ENCODE measurements around the gene TMEM231. TPM values are rescaled to one million over a fixed set of nuclear protein-coding genes. Genes with fewer than 3 reads are reported as not detected.
"Not testable (repeated sequence)": the region's sequence is repeated elsewhere in the genome, so short reads cannot be mapped to it uniquely, and the experiment has no call there.

TMEM231 gene
- total and polyA plus RNA-seq, 5 donors = 3.8 to 7.8 (median 6.4) TPM

DNA sequence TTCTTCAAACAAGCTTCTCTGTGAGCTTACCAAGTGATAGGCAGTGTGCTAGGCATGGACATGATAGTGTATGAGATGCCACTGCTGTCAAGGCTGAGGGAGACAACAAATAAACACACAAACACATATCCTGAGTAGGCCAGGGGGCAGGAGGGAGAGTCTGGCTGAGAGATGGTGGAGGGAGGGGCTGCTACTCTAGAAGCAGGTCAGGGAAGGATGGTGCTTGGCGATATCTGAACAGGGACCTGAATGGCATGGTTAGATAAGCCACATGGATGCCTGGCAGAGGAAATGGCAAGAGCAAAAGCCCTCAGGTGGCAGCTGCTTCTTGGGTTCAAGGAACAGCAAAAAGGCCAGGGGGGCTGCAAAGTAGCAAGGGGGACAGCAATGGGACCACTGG lies 52.3 kb downstream of the TMEM231 start:
- no peaks in the 10 kb centered on the region for H3K27me3 ChIP-seq (ENCODE audit: control insufficient read depth, insufficient read depth)
- peaks cover 2% of the 10 kb centered on the region for H3K4me1 ChIP-seq (ENCODE audit: control insufficient read depth, insufficient read depth, low read length)
- 80% methylated on average over 1 of the region's 1 CpG for WGBS
- no peaks in the 10 kb centered on the region for H3K9me3 ChIP-seq (ENCODE audit: control insufficient read depth, low read length)
- ATAC-seq = no peak
- intact Hi-C loops (cut with DNase I) = no loop called here
- no peak overlapping the region for H3K4me3 ChIP-seq (ENCODE audit: low read length)
- no peak overlapping the region for H3K27ac ChIP-seq (ENCODE audit: low read length)
- no peak for DNase-seq

- Histone ChIP-seq H3K4me1 (ENCODE audit: control insufficient read depth, insufficient read depth, low read length) (peaks cover 2% of the 10 kb centered on the region), H3K27ac (ENCODE audit: low read length) (no peak overlapping the region), H3K9me3 (ENCODE audit: control insufficient read depth, low read length) (no peaks in the 10 kb centered on the region), H3K27me3 (ENCODE audit: control insufficient read depth, insufficient read depth) (no peaks in the 10 kb centered on the region), H3K4me3 (ENCODE audit: low read length) (no peak overlapping the region)
- intact Hi-C loops (cut with DNase I) = no loop called here
- WGBS = 96% methylated on average over 4 of the region's 4 CpGs
- DNase-seq (no peak), ATAC-seq (no peak)
Measured at GRCh38 chr16:75502916-75503605, 53.0 kb downstream of the TMEM231 start.

- intact Hi-C loops (cut with DNase I); H3K4me3 ChIP-seq (ENCODE audit: low read length); H3K27ac ChIP-seq (ENCODE audit: low read length); H3K4me1 ChIP-seq (ENCODE audit: control insufficient read depth, insufficient read depth, low read length); H3K27me3 ChIP-seq (ENCODE audit: control insufficient read depth, insufficient read depth); H3K9me3 ChIP-seq (ENCODE audit: control insufficient read depth, low read length): not testable (repeated sequence)
- WGBS = 39% methylated on average over 6 of the region's 6 CpGs
- DNase-seq = peak; percentile 41 to 76 (median 66)
- peak; percentile 61 to 75 for ATAC-seq
Measured at GRCh38 chr16:75501820-75502219, 54.2 kb downstream of the TMEM231 start.

DNA sequence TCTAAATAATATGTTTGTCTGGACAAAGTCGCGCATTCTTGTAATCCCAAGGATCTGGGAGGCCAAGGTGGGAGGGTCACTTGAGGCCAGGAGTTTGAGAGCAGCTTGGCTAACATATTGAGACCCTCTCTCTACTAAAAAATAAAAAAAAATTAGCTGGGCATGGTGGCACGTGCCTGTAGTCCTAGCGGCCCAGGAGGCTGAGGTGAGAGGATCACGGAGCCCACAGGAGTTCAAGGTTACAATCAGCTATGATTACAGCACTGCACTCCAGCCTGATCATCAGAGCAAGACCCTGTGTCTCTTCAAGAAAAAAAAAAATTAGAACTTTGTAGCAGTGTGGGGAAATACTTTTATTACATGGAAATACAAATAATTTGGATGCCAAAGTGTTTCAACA lies 54.7 kb downstream of the TMEM231 start:
- Histone ChIP-seq H3K9me3 (ENCODE audit: control insufficient read depth, low read length) (no peaks in the 10 kb centered on the region), H3K27ac (ENCODE audit: low read length) (no peak overlapping the region), H3K4me3 (ENCODE audit: low read length) (no peak overlapping the region), H3K4me1 (ENCODE audit: control insufficient read depth, insufficient read depth, low read length) (peaks cover 2% of the 10 kb centered on the region), H3K27me3 (ENCODE audit: control insufficient read depth, insufficient read depth) (no peaks in the 10 kb centered on the region)
- intact Hi-C loops (cut with DNase I) = no loop called here
- WGBS = 80% methylated on average over 5 of the region's 5 CpGs
- DNase-seq = no peak
- ATAC-seq = no peak

GRCh38 chr16:75498605-75499322 lies 57.3 kb downstream of the TMEM231 start:
- WGBS = 23% methylated on average over 10 of the region's 13 CpGs
- intact Hi-C loops (cut with DNase I); H3K27me3 ChIP-seq (ENCODE audit: control insufficient read depth, insufficient read depth); H3K9me3 ChIP-seq (ENCODE audit: control insufficient read depth, low read length); H3K4me3 ChIP-seq (ENCODE audit: low read length); H3K4me1 ChIP-seq (ENCODE audit: control insufficient read depth, insufficient read depth, low read length): not testable (repeated sequence)
- ATAC-seq (peak; percentile 74 to 79), DNase-seq (peak; percentile 57 to 91 (median 83))
- H3K27ac ChIP-seq (ENCODE audit: low read length) = peak overlapping the region; percentile 50

DNA sequence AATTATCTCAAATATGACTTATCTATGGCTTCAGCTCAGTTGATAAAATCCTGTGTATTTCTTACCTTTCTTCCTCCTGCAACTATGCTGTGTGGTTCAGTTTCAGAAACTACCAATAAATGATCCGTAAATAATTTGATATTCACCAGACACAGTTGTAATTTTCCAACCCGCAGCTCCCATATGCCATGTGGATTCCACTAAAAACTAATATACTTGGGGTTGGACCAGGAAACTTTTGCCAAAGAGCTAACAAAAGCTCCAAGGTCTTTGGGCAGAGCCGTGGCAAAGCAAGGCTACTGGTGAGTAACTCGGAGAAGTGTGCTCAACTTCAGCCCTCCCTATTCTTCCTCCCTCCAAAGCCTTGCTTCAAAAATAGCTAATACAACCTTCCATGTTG lies 58.5 kb downstream of the TMEM231 start:
- Histone ChIP-seq H3K27me3 (ENCODE audit: control insufficient read depth, insufficient read depth) (no peaks in the 10 kb centered on the region), H3K27ac (ENCODE audit: low read length) (no peak overlapping the region), H3K9me3 (ENCODE audit: control insufficient read depth, low read length) (no peaks in the 10 kb centered on the region), H3K4me3 (ENCODE audit: low read length) (no peak overlapping the region), H3K4me1 (ENCODE audit: control insufficient read depth, insufficient read depth, low read length) (peaks cover 2% of the 10 kb centered on the region)
- ATAC-seq = no peak
- DNase-seq = no peak
- intact Hi-C loops (cut with DNase I) = no loop called here
- 77% methylated on average over 4 of the region's 4 CpGs for WGBS

DNA sequence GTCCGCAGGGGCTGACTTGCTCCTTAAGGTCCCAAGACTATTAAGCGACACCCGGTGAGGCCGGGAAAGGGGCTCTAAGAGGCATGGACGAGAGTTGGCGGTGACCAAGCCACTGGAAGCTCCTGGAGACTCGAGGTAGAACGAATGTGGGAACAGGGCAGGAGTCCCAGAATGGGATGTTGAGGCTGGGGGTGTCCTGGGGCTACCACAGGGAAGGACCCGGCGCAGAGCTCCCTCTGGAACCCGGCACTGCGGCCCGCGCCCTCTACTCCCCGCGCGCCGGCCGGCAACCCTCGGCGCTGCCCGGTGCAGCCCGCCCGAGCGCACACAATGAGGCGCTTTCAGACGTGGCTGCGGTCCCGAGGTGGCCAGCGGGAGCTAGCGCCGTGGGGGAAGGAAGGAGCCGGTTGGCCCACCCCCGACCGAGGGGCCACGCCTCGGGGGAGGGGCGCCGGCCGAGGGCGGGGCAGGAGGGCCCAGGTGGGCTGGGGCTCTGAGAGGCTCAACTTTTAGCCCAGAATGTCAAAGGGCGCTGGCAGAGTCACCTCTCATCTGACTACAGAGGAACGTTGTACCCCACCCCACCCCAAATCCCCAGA lies 60.9 kb downstream of the TMEM231 start, which contains the start of gene CHST6:
TSS of gene CHST6 (minus strand) at position 366 of the 599 bp plus-strand sequence. CDS start 15,613 bp downstream, outside the sequence.
- H3K27ac ChIP-seq (ENCODE audit: low read length) = no peak within 1 kb of the TSS
- no peaks in the 10 kb centered on the region for H3K4me1 ChIP-seq (ENCODE audit: control insufficient read depth, insufficient read depth, low read length)
- H3K27me3 ChIP-seq (ENCODE audit: control insufficient read depth, insufficient read depth) = no peaks in the 10 kb centered on the region
- peak; percentile 82 to 90 for ATAC-seq
- WGBS = 2% methylated on average over 43 of the region's 43 CpGs
- intact Hi-C loops (cut with DNase I) = no loop called here
- DNase-seq = peak; percentile 73 to 85 (median 84)
- H3K4me3 ChIP-seq (ENCODE audit: low read length) = peak within 1 kb of the TSS; percentile 14
- H3K9me3 ChIP-seq (ENCODE audit: control insufficient read depth, low read length) = no peaks in the 10 kb centered on the region

DNA sequence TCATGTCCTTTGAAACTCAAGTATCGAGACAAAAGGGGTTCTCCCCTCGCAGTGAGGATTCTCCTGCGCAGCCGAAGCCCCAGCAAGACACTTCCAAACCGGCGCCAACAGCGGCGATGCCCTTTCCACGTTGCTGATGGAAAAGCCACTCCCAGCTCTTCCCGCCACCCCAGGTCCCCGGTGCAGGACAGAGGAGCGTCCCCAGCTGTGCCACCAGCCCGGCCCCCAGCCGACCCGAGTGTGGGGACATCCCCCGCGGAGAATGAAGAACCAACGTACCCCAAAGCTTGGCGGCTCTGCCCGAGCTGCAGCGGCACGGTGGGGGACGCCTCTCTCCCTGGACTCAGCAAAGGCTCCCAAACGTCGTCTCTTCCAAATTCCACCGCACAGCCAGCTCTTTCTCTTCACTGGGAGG lies 61.4 kb downstream of the TMEM231 start:
- ATAC-seq = peak in 1 of 2 donors; percentile 21
- WGBS = 2% methylated on average over 26 of the region's 26 CpGs
- Histone ChIP-seq H3K4me1 (ENCODE audit: control insufficient read depth, insufficient read depth, low read length) (no peaks in the 10 kb centered on the region), H3K27me3 (ENCODE audit: control insufficient read depth, insufficient read depth) (no peaks in the 10 kb centered on the region), H3K4me3 (ENCODE audit: low read length) (peak overlapping the region; percentile 14), H3K27ac (ENCODE audit: low read length) (no peak overlapping the region), H3K9me3 (ENCODE audit: control insufficient read depth, low read length) (no peaks in the 10 kb centered on the region)
- intact Hi-C loops (cut with DNase I) = no loop called here
- DNase-seq = peak in 1 of 3 donors; percentile 57

DNA sequence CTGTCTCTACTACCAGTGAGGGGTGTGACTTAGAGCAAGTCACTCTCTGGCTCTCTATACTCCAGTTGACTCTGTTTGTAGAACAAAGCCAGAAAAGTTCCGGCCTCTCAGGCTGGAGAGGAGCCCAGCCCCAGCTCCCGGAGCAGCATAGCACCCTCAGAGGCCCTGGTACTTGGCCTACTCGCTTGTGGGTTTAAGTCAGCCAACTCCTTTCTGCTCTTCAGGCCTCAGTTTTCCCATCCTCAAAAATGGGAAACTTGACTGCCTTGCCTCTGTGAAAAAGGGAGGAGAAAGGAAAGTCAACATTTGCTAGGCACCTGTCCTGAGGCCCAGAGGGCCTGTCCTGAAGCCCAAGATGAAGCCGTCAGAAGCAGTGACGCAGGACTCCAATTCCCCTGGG lies 61.9 kb downstream of the TMEM231 start:
- DNase-seq (no peak), ATAC-seq (no peak)
- H3K9me3 ChIP-seq (ENCODE audit: control insufficient read depth, low read length) = no peaks in the 10 kb centered on the region
- no peaks in the 10 kb centered on the region for H3K4me1 ChIP-seq (ENCODE audit: control insufficient read depth, insufficient read depth, low read length)
- H3K27ac ChIP-seq (ENCODE audit: low read length) = no peak overlapping the region
- H3K27me3 ChIP-seq (ENCODE audit: control insufficient read depth, insufficient read depth) = no peaks in the 10 kb centered on the region
- H3K4me3 ChIP-seq (ENCODE audit: low read length) = no peak overlapping the region
- intact Hi-C loops (cut with DNase I) = no loop called here
- WGBS = 53% methylated on average over 5 of the region's 5 CpGs

GRCh38 chr16:75491876-75492275 lies 64.2 kb downstream of the TMEM231 start:
- WGBS = 97% methylated on average over 1 of the region's 1 CpG
- H3K4me1 ChIP-seq (ENCODE audit: control insufficient read depth, insufficient read depth, low read length) = no peaks in the 10 kb centered on the region
- ATAC-seq (no peak), DNase-seq (no peak)
- H3K27ac ChIP-seq (ENCODE audit: low read length) = no peak overlapping the region
- H3K9me3 ChIP-seq (ENCODE audit: control insufficient read depth, low read length) = no peaks in the 10 kb centered on the region
- no peak overlapping the region for H3K4me3 ChIP-seq (ENCODE audit: low read length)
- H3K27me3 ChIP-seq (ENCODE audit: control insufficient read depth, insufficient read depth) = no peaks in the 10 kb centered on the region
- intact Hi-C loops (cut with DNase I) = no loop called here

- intact Hi-C loops (cut with DNase I) = loop anchor here in 2 of 4 donors (10.0 kb wide), 2 partner anchors 46 to 106 kb away; partner anchors contain the start of gene CHST5 (in 1 of the 2)
- 89% methylated on average over 2 of the region's 2 CpGs for WGBS
- ATAC-seq = no peak
- DNase-seq = no peak
- H3K9me3 ChIP-seq (ENCODE audit: control insufficient read depth, low read length) = no peaks in the 10 kb centered on the region
- H3K27me3 ChIP-seq (ENCODE audit: control insufficient read depth, insufficient read depth) = no peaks in the 10 kb centered on the region
- no peak overlapping the region for H3K27ac ChIP-seq (ENCODE audit: low read length)
- H3K4me1 ChIP-seq (ENCODE audit: control insufficient read depth, insufficient read depth, low read length) = no peaks in the 10 kb centered on the region
- no peak overlapping the region for H3K4me3 ChIP-seq (ENCODE audit: low read length)
Measured at GRCh38 chr16:75488322-75488721, 67.7 kb downstream of the TMEM231 start.

Measured in right cardiac atrium (tissue), 5 donors.